Measurements from ENCODE around the gene SOD3. TPM values are rescaled to one million over a fixed set of nuclear protein-coding genes. Genes with fewer than 3 reads are reported as not detected.

SOD3 gene
- total RNA-seq, 1 experiment from 2014 or later: not detected

GRCh38 chr4:24794480-24794879 lies 893 bp upstream of the SOD3 start:
- H3K9me3 ChIP-seq: no peaks in the 10 kb centered on the region
- DNase-seq: no peak
- no peaks in the 10 kb centered on the region for H3K27me3 ChIP-seq
- no peak overlapping the region for H3K4me3 ChIP-seq
- H3K36me3 ChIP-seq: no peaks in the 10 kb centered on the region

GRCh38 chr4:24795666-24796381 lies 451 bp downstream of the SOD3 start:
- no peak for DNase-seq
- Histone ChIP-seq H3K27me3 (no peaks in the 10 kb centered on the region), H3K9me3 (no peaks in the 10 kb centered on the region), H3K36me3 (no peaks in the 10 kb centered on the region), H3K4me3 (no peak overlapping the region)

- Histone ChIP-seq H3K27me3 (no peaks in the 10 kb centered on the region), H3K4me3 (no peak overlapping the region), H3K9me3 (no peaks in the 10 kb centered on the region), H3K36me3 (no peaks in the 10 kb centered on the region)
- DNase-seq: no peak
These were observed 1.2 kb downstream of the SOD3 start for GRCh38 chr4:24796620-24797019.

GRCh38 chr4:24798036-24798610 lies 2.8 kb downstream of the SOD3 start:
- H3K27me3 ChIP-seq: no peaks in the 10 kb centered on the region
- no peak overlapping the region for H3K4me3 ChIP-seq
- H3K36me3 ChIP-seq: no peaks in the 10 kb centered on the region
- H3K9me3 ChIP-seq: no peaks in the 10 kb centered on the region
- no peak for DNase-seq

GRCh38 chr4:24799196-24799543 lies 3.8 kb downstream of the SOD3 start:
- Histone ChIP-seq H3K27me3 (no peaks in the 10 kb centered on the region), H3K4me3 (no peak overlapping the region), H3K9me3 (no peaks in the 10 kb centered on the region), H3K36me3 (no peaks in the 10 kb centered on the region)
- DNase-seq: no peak

- no peak for DNase-seq
- Histone ChIP-seq H3K27me3 (no peaks in the 10 kb centered on the region), H3K4me3 (no peak overlapping the region), H3K36me3 (no peaks in the 10 kb centered on the region), H3K9me3 (no peaks in the 10 kb centered on the region)
These were observed 4.4 kb downstream of the SOD3 start for GRCh38 chr4:24799544-24800324.

GRCh38 chr4:24800325-24800895 lies 5.0 kb downstream of the SOD3 start:
- H3K36me3 ChIP-seq: no peaks in the 10 kb centered on the region
- H3K27me3 ChIP-seq: no peaks in the 10 kb centered on the region
- DNase-seq: no peak
- no peaks in the 10 kb centered on the region for H3K9me3 ChIP-seq
- no peak overlapping the region for H3K4me3 ChIP-seq

- Histone ChIP-seq H3K4me3 (no peak overlapping the region), H3K9me3 (no peaks in the 10 kb centered on the region), H3K36me3 (no peaks in the 10 kb centered on the region), H3K27me3 (no peaks in the 10 kb centered on the region)
- no peak for DNase-seq
These were observed 5.9 kb downstream of the SOD3 start for GRCh38 chr4:24801136-24801855.

- Histone ChIP-seq H3K9me3 (no peaks in the 10 kb centered on the region), H3K4me3 (no peak overlapping the region), H3K36me3 (no peaks in the 10 kb centered on the region), H3K27me3 (no peaks in the 10 kb centered on the region)
- DNase-seq: no peak
These were observed 7.3 kb downstream of the SOD3 start for GRCh38 chr4:24802648-24803047.

GRCh38 chr4:24805067-24805466 lies 9.7 kb downstream of the SOD3 start:
- Histone ChIP-seq H3K9me3 (no peaks in the 10 kb centered on the region), H3K4me3 (no peak overlapping the region), H3K27me3 (no peaks in the 10 kb centered on the region), H3K36me3 (no peaks in the 10 kb centered on the region)
- no peak for DNase-seq

GRCh38 chr4:24805566-24805965 lies 10.2 kb downstream of the SOD3 start:
- Histone ChIP-seq H3K36me3 (no peaks in the 10 kb centered on the region), H3K27me3 (no peaks in the 10 kb centered on the region), H3K9me3 (no peaks in the 10 kb centered on the region), H3K4me3 (no peak overlapping the region)
- DNase-seq: no peak

- no peaks in the 10 kb centered on the region for H3K9me3 ChIP-seq
- H3K4me3 ChIP-seq: no peak overlapping the region
- H3K36me3 ChIP-seq: no peaks in the 10 kb centered on the region
- no peaks in the 10 kb centered on the region for H3K27me3 ChIP-seq
- DNase-seq: no peak
These were observed 11.0 kb downstream of the SOD3 start for GRCh38 chr4:24806206-24806990.

GRCh38 chr4:24807611-24808010 lies 12.2 kb downstream of the SOD3 start:
- Histone ChIP-seq H3K36me3 (no peaks in the 10 kb centered on the region), H3K4me3 (no peak overlapping the region), H3K9me3 (no peaks in the 10 kb centered on the region), H3K27me3 (no peaks in the 10 kb centered on the region)
- no peak for DNase-seq

- Histone ChIP-seq H3K36me3 (no peaks in the 10 kb centered on the region), H3K4me3 (no peak overlapping the region), H3K27me3 (no peaks in the 10 kb centered on the region), H3K9me3 (no peaks in the 10 kb centered on the region)
- no peak for DNase-seq
These were observed 12.9 kb downstream of the SOD3 start for GRCh38 chr4:24808261-24808660.

GRCh38 chr4:24808955-24809354 lies 13.6 kb downstream of the SOD3 start:
- Histone ChIP-seq H3K9me3 (no peaks in the 10 kb centered on the region), H3K4me3 (no peak overlapping the region), H3K27me3 (no peaks in the 10 kb centered on the region), H3K36me3 (no peaks in the 10 kb centered on the region)
- DNase-seq: no peak

- no peaks in the 10 kb centered on the region for H3K36me3 ChIP-seq
- no peak for DNase-seq
- no peaks in the 10 kb centered on the region for H3K27me3 ChIP-seq
- H3K9me3 ChIP-seq: no peaks in the 10 kb centered on the region
- no peak overlapping the region for H3K4me3 ChIP-seq
These were observed 14.0 kb downstream of the SOD3 start for GRCh38 chr4:24809376-24809775.
